Stomach (tissue), 4 donors: Measurements from ENCODE around the gene SPOP.

Experiments
- CTCF ChIP-seq, 7 experiments: fragments of 450-650 bp in 4 of 7; fragments of 200-600 bp in 3 of 7; sonication (generic) in 3 of 7; IDR thresholded peaks; one replicate each; pipeline ENCODE4 v1.5.1; 2016 to 2019; ENCODE audit warnings: antibody characterized with exemption in 7 of 7, control low read depth in 2 of 7, mild to moderate bottlenecking in 1 of 7
- POLR2A ChIP-seq, 4 donors: fragments of 450-650 bp; IDR thresholded peaks; one replicate each; pipeline ENCODE4 v1.6.1; 2016; ENCODE audit warnings: antibody characterized with exemption in 4 of 4, control low read depth in 2 of 4, mild to moderate bottlenecking in 1 of 4, moderate library complexity in 1 of 4
- POLR2AphosphoS5 ChIP-seq, 3 donors: sonication (generic); formaldehyde crosslinking; IDR thresholded peaks; one replicate each; pipeline ENCODE4 v1.6.1; 2016; ENCODE audit warnings: antibody characterized with exemption in 3 of 3

- no peak for TF ChIP-seq CTCF (IDR thresholded peaks at IDR 0.05)
- no peak for TF ChIP-seq POLR2A (IDR thresholded peaks at IDR 0.05)
- TF ChIP-seq POLR2AphosphoS5 (IDR thresholded peaks at IDR 0.05) = no peak
These were observed 42.8 kb downstream of the SPOP start for GRCh38 chr17:49635121-49635520.
